ENCODE data around the gene EEPD1.

GRCh38 chr7:36138209-36138608 lies 14.8 kb upstream of the EEPD1 start:
- TF ChIP-seq ZNF384 (IDR thresholded peaks at IDR 0.05) (no peak), FOXM1 (IDR thresholded peaks at IDR 0.05; ENCODE audit: borderline replicate concordance) (no peak), SP1 (IDR thresholded peaks at IDR 0.05) (no peak), BHLHE40 (IDR thresholded peaks at IDR 0.05; ENCODE audit: borderline replicate concordance) (no peak), FOXA1 (IDR thresholded peaks at IDR 0.05) (no peak), LEF1 (IDR thresholded peaks at IDR 0.05; ENCODE audit: borderline replicate concordance) (no peak), TARDBP (IDR thresholded peaks at IDR 0.05) (no peak), PKNOX1 (IDR thresholded peaks at IDR 0.05) (no peak), L3MBTL2 (conservative IDR thresholded peaks at IDR 0.05) (no peak)

All from HEK293T (cell line).